ENCODE measurements around the gene MEGF6. TPM values are rescaled to one million over a fixed set of nuclear protein-coding genes. Genes with fewer than 3 reads are reported as not detected.

MEGF6 gene
- polyA plus RNA-seq, 4 donors, result 6.3 to 19.0 (median 15.1) TPM

DNA sequence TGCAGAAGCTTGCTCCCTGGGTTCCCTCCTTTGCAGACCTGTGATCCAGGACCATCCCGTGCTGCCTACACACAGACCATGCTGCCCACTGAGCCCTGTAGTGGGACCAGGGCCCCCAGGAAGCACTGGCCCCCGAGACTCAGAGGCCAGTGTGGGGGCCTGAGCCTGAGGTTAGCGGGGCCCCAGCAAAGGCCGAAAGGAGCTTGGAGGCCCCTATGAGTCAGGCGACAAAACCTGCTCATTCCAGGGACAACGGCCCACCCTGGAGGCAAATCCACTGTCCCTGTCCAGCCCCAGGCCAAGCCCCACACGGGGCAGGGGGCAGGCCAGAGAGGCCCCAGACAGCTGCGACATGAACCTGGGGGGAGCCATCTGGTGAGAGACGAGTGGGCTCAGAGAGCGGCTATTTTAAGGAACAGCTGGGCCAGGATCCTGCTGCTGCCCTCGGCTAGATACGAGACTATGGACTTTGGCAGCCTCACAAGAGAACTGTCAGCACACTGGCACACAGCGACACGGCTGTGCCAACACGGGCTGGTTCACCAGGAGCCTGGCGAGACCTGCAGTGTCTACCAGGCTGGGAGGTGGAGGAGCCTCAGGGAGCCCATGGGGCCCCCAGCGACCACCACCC is 82.1 kb downstream of the MEGF6 start:
- DNase-seq (ENCODE audit: low read depth in 4 of 4, low spot score in 2 of 4), result no peak

GRCh38 chr1:3527774-3528173 is 83.5 kb downstream of the MEGF6 start:
- DNase-seq (ENCODE audit: low read depth in 4 of 4, low spot score in 2 of 4), result no peak

DNA sequence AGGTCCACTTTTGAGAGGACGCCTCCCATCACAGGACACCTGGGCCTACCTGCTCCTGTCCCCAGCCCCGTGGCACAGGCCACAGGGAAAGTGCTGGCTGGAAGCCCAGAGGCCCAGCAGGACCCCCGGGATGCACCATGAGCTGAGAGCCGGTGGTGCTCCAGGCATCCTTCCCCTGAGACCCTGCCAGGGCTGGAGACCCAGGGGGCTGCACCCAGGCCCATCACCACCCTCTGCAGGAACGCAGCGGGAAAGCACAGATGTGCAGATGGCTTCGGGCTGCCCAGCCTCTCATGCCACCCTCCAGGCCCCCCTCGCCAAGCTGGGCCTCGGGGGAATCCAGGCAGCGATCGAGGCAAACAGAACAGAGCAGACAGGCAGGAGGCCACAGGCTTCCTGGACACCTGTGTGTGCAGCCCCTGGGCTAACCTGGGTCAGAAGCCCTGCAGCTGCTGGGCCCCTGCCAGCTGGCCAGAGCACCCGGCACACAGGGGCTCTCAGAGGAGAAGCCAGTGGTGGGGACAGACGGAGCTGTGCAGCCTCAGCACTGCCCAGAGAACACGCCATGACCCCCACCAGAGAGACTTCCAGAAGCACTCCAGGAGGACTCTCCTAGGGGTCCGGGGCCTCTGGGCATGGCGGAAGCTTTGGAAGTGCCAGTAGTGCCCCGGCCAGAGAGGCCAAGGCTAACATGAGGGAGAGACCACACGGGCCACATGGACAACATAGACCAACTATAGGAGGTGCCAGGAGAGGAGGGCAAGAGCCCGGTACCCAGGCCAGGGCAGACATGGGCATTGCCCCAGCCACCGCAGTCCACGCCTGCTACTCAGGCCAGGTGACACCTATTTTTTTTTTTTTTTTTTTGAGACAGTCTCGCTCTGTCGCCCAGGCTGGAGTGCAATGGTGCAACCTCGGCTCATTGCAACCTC is 85.5 kb downstream of the MEGF6 start:
- no peak for DNase-seq (ENCODE audit: low read depth in 4 of 4, low spot score in 2 of 4)

DNA sequence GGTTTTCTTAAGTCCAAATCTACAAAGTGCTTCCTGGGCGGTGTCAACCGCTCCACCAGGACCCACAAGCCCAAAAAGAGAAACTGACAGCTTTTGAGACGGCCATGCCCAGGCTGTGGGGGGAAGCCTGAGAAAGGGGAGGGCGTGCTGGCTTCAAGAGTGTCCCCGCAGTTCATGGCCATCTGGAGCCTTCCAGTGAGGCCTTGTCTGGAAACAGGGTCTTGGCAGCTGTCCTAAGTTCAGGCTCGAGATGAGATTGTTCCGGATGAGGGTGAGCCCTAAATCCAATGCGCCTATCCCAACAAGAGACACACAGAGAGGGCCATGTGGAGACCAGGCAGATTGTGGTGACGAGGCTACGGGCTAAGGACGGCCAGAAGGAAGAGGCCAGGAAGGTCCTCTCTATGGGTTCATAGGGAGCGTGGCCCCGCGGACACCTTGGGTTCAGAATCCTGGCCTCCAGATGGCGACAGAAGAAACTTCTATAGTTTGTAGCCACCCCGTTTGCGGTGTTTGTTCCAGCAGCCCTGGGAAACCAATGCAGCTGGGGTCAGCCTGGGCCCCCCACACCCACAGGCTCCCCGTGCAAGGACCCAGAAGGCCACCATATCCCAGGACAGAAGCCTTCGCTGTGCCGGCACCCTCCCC is 86.6 kb downstream of the MEGF6 start:
- DNase-seq (ENCODE audit: low read depth in 4 of 4, low spot score in 2 of 4), result no peak

DNA sequence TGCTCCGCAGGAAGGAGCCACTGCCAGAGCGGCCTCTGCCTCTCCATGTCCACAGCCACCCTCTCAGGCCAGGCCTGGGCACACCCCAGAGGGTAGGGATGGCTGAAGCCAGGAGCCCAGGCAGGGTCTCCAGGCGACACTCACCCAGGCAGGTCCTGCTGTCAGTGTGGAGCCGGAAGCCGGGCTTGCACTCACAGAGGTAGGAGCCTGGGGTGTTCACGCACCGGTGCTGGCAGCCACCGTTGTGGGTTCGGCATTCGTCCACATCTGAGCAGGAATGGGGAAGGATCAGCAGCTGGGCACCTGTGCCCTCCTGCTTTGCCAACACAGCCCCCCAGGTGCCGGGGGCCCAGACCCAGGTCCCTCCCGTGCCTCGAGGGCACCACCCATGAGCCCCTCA is 87.3 kb downstream of the MEGF6 start:
- no peak for DNase-seq (ENCODE audit: low read depth in 4 of 4, low spot score in 2 of 4)

DNA sequence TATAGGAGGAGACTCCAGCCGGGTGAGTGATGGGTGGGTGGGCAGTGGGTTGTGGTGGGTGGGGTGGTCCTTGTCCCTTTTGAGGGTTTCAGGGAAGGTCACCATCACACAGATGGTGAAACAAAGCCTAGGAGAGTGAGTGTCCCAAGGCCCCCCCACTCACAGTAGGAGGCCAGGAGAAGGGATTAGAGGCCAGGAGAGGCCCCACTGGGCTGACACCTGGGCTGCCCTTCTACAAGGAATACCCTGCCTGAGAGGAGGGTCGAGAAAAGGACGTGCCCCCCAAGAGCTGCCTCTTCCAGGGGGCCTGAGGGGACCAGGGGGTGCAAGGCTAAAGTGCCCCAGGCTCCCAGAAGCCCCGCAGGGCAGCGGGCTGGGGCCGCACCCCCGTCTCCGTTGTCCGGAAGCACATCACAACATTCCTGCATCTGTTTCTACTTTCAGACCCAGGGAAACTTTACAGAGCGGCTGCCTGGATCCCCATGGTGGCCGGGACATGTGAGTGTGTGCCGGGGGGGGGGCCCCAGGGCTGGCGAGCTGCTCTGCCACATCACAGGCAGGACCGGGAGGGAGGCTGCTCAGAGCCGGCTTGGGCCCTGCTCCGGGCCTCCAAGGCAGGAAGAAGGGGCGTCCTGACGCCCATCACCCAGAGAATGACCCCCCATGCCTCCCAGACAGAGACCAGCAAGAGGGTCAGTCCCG is 88.6 kb downstream of the MEGF6 start:
- DNase-seq (ENCODE audit: low read depth in 4 of 4, low spot score in 2 of 4), result no peak

DNA sequence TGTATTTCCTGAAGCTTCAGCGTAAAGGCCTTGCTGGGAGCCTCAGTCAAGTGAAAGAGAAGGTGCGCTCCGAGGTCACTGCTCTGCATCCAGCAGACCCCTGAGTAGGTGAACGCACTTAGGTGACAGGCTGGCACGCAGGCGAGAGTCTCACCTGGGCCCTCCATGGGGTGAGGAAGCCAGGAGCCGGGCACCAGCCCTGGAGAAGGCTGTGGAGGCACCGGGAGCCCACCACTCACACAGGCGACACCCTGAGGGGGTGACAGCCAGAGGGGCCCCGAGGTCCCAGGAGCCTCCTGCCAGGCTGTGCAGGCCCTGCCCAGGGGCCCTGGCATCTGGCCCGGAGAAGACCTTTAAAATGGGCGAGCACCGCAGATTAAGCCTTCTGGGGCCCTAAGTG is 89.2 kb downstream of the MEGF6 start:
- DNase-seq (ENCODE audit: low read depth in 4 of 4, low spot score in 2 of 4), result no peak

DNA sequence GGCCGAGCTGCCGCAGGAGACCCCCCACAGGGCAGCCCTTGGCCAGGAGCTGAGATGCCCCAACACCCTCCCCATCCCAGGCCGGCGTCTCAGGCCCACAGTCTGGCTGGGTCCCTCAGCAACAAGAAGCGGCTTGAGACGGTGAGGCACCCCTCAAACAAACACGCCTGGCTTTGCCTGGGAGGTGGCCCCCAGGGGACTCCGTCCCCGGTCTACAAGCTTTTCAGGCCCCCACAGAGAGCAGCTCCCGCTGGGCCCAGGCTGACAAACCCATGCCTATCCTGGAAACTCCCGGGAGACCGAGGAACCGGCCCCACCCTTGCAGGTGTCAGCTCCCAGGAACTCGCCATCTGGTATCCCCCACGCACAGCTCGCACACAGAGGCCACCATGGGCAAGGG is 89.9 kb downstream of the MEGF6 start:
- DNase-seq (ENCODE audit: low read depth in 4 of 4, low spot score in 2 of 4), result no peak

GRCh38 chr1:3520419-3521378 is 90.6 kb downstream of the MEGF6 start:
- no peak for DNase-seq (ENCODE audit: low read depth in 4 of 4, low spot score in 2 of 4)

- DNase-seq (ENCODE audit: low read depth in 4 of 4, low spot score in 2 of 4), result no peak
These were observed 91.9 kb downstream of the MEGF6 start for GRCh38 chr1:3519301-3519885.

DNA sequence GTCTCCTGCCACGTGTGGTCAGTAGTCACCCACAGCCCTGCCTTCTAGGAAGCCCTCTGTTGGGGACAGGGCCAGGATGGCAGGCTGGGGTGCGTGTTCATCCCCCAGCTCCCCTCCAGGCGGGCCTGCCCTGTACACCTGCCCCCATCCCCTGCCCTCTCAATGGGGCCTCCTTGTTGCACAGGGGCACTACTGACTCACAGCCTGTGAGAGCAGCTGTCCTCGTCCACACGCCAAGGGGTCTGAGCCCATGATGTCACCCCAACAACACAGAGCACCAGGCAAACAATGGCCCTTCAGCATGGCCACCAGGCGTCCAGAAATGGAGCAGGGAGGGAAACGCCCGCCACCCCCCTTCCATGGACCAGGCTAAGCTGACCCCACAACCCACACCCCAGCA is 92.6 kb downstream of the MEGF6 start:
- no peak for DNase-seq (ENCODE audit: low read depth in 4 of 4, low spot score in 2 of 4)

DNA sequence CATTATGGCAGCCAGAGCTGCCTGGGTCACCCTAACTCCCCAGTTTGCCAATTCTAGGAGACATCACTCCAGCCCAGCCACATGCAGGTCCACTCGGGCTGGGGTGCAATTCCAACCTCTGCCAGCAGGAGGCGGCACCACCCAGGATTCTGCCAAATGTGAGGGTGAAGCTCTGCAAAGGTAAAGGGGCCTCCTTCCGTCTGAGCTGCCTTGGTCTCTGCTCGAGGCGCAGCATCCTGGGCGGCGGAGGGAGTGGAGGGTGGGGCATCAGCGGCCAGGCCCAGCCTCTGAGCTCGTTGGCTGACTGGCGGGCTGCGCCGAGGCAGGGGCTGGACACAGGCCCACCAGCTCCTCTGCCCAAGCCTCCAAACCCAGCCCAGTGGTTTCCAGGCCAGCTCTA is 93.1 kb downstream of the MEGF6 start:
- DNase-seq (ENCODE audit: low read depth in 4 of 4, low spot score in 2 of 4), result no peak

- no peak for DNase-seq (ENCODE audit: low read depth in 4 of 4, low spot score in 2 of 4)
These were observed 94.2 kb downstream of the MEGF6 start for GRCh38 chr1:3516911-3517675.

GRCh38 chr1:3516481-3516869 is 94.8 kb downstream of the MEGF6 start:
- no peak for DNase-seq (ENCODE audit: low read depth in 4 of 4, low spot score in 2 of 4)

- DNase-seq (ENCODE audit: low read depth in 4 of 4, low spot score in 2 of 4), result no peak
These were observed 95.4 kb downstream of the MEGF6 start for GRCh38 chr1:3515774-3516480.

GRCh38 chr1:3515272-3515671 is 96.0 kb downstream of the MEGF6 start:
- no peak for DNase-seq (ENCODE audit: low read depth in 4 of 4, low spot score in 2 of 4)

DNA sequence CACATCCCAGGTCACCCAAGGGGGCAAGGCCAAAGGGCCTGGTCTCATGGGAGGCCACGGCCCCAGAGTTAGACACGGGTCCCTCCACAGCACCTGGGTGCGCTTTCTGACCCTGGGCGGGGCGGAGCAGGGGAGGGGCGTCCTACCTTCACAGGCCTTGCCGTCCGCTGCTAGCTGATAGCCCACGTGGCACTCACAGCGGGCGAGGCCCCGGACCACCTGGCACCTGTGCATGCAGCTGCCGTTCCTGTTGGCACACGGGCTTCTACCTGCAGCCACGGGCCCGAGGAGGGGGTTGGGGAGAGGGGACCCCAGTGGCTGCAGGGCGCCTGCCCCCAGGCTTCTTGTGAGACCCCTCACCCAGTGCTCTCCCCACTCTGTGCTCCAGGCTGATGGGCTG is 96.9 kb downstream of the MEGF6 start:
- DNase-seq (ENCODE audit: low read depth in 4 of 4, low spot score in 2 of 4), result no peak

DNA sequence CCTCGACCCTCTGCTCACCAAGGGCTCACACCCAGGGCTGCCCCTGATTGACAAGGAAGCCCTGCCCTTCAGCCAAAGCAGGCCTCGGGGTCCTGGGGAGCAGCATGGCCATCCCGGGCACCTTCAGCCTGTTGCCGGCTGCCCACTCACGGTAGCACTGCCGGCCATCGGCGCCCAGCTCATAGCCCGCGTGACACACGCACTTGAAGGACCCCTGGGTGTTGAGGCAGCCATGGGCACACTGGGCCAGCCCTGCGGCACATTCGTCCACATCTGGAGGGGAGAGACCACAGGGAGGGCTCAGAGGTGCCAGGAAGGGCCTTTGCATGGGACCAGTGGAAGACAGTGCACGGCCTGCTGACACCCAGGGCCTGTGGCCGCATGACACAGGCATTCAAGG is 99.5 kb downstream of the MEGF6 start:
- no peak for DNase-seq (ENCODE audit: low read depth in 4 of 4, low spot score in 2 of 4)

All from left renal cortex interstitium (tissue), 4 donors.